AG08396 (cell line): Measurements from ENCODE around the gene LRRC73.
A peak's percentile ranks its signal among the peaks of the same experiment; 100 is the strongest.
"Not testable (repeated sequence)": the region's sequence is repeated elsewhere in the genome, so short reads cannot be mapped to it uniquely, and the experiment has no call there.

Source experiments
- DNase-seq: peaks from one replicate; pipeline ENCODE4 v3.0.0; 2012; ENCODE audit warnings: low spot score, mixed read lengths

The LRRC73 gene

GRCh38 chr6:43510827-43511163, 649 bp upstream of the LRRC73 start:
- no peak for DNase-seq

- DNase-seq, result peak; percentile 23
These were observed 783 bp downstream of the LRRC73 start for GRCh38 chr6:43509142-43509983.

GRCh38 chr6:43508481-43509141, 1.5 kb downstream of the LRRC73 start:
- no peak for DNase-seq

- DNase-seq, result peak; percentile 87
These were observed 3.3 kb downstream of the LRRC73 start for GRCh38 chr6:43506667-43507471.

- no peak for DNase-seq
These were observed 4.0 kb downstream of the LRRC73 start for GRCh38 chr6:43506171-43506570.

- DNase-seq, result no peak
These were observed 4.4 kb downstream of the LRRC73 start for GRCh38 chr6:43505718-43506117.

GRCh38 chr6:43504756-43505593, 5.2 kb downstream of the LRRC73 start:
- DNase-seq, result no peak

- DNase-seq, result no peak
These were observed 6.7 kb downstream of the LRRC73 start for GRCh38 chr6:43503443-43503842.

- DNase-seq, result no peak
These were observed 7.5 kb downstream of the LRRC73 start for GRCh38 chr6:43502666-43503065.

- DNase-seq, result no peak
These were observed 9.2 kb downstream of the LRRC73 start for GRCh38 chr6:43500921-43501320.

GRCh38 chr6:43499028-43499815, 10.9 kb downstream of the LRRC73 start:
- DNase-seq, result no peak

GRCh38 chr6:43498291-43498690, 11.9 kb downstream of the LRRC73 start:
- not testable (repeated sequence) for DNase-seq

- no peak for DNase-seq
These were observed 12.5 kb downstream of the LRRC73 start for GRCh38 chr6:43497689-43498088.

- DNase-seq, result no peak
These were observed 13.1 kb downstream of the LRRC73 start for GRCh38 chr6:43497129-43497396.

GRCh38 chr6:43496370-43497128, 13.6 kb downstream of the LRRC73 start:
- DNase-seq, result peak; percentile 79

GRCh38 chr6:43495409-43495941, 14.7 kb downstream of the LRRC73 start:
- DNase-seq, result peak; percentile 27

- DNase-seq, result no peak
These were observed 15.4 kb downstream of the LRRC73 start for GRCh38 chr6:43494766-43495165.

GRCh38 chr6:43494321-43494720, 15.8 kb downstream of the LRRC73 start:
- no peak for DNase-seq

- DNase-seq, result no peak
These were observed 16.3 kb downstream of the LRRC73 start for GRCh38 chr6:43493833-43494232.

- no peak for DNase-seq
These were observed 16.9 kb downstream of the LRRC73 start for GRCh38 chr6:43493230-43493629.
